ENCODE results near the gene MRPL11. TPM values are rescaled to one million over a fixed set of nuclear protein-coding genes. Genes with fewer than 3 reads are reported as not detected.

The MRPL11 gene
- polyA plus RNA-seq, 1 experiment, result 43.1 TPM

- no peak for DNase-seq (ENCODE audit: low read depth, low spot score)
- ChIA-PET CTCF (no interaction called here), POLR2A (no interaction called here)
- TF ChIP-seq CTCF (IDR thresholded peaks at IDR 0.05; ENCODE audit: low read depth, low read length), result no peak
- no peak overlapping the region for H3K27ac ChIP-seq (ENCODE audit: low read depth, low read length)
- peaks cover 6% of the 10 kb centered on the region for H3K27me3 ChIP-seq (ENCODE audit: control insufficient read depth, insufficient read depth, low read length)
- H3K9me3 ChIP-seq (ENCODE audit: control insufficient read depth, insufficient read depth, low read length), result no peaks in the 10 kb centered on the region; the same call in 1 of the 2 replicates
- no peak overlapping the region for H3K4me3 ChIP-seq (ENCODE audit: low read depth, low read length)
These were observed 24.3 kb upstream of the MRPL11 start for GRCh38 chr11:66462911-66463310.

- TF ChIP-seq CTCF (IDR thresholded peaks at IDR 0.05; ENCODE audit: low read depth, low read length), result no peak
- ChIA-PET CTCF (interaction anchor here (1.6 kb wide), 1 partner anchor 23 kb away, joined by 4 read pairs; the partner anchor contains the start of gene MRPL11), POLR2A (no interaction called here)
- no peak overlapping the region for H3K27ac ChIP-seq (ENCODE audit: low read depth, low read length)
- no peak overlapping the region for H3K4me3 ChIP-seq (ENCODE audit: low read depth, low read length)
- H3K9me3 ChIP-seq (ENCODE audit: control insufficient read depth, insufficient read depth, low read length), result no peaks in the 10 kb centered on the region
- DNase-seq (ENCODE audit: low read depth, low spot score), result no peak
- H3K27me3 ChIP-seq (ENCODE audit: control insufficient read depth, insufficient read depth, low read length), result peaks cover 6% of the 10 kb centered on the region
These were observed 23.4 kb upstream of the MRPL11 start for GRCh38 chr11:66462010-66462409.

GRCh38 chr11:66459138-66459778 is 20.6 kb upstream of the MRPL11 start:
- ChIA-PET CTCF (no interaction called here), POLR2A (no interaction called here)
- no peaks in the 10 kb centered on the region for H3K9me3 ChIP-seq (ENCODE audit: control insufficient read depth, insufficient read depth, low read length)

GRCh38 chr11:66457826-66458225 is 19.2 kb upstream of the MRPL11 start:
- CTCF ChIA-PET, result no interaction called here
- Histone ChIP-seq H3K4me3 (ENCODE audit: low read depth, low read length) (no peak overlapping the region), H3K27me3 (ENCODE audit: control insufficient read depth, insufficient read depth, low read length) (peaks cover 20% of the 10 kb centered on the region), H3K27ac (ENCODE audit: low read depth, low read length) (no peak overlapping the region), H3K9me3 (ENCODE audit: control insufficient read depth, insufficient read depth, low read length) (no peaks in the 10 kb centered on the region)
- POLR2A ChIA-PET, result interaction anchor here (0.7 kb wide), 1 partner anchor 133 kb away, joined by 4 read pairs; no protein-coding TSS in a partner anchor
- DNase-seq (ENCODE audit: low read depth, low spot score), result no peak
- no peak for TF ChIP-seq CTCF (IDR thresholded peaks at IDR 0.05; ENCODE audit: low read depth, low read length)

More at GRCh38 chr11:66459138-66459778, 20.6 kb upstream of the MRPL11 start:
- H3K27me3 ChIP-seq (ENCODE audit: control insufficient read depth, insufficient read depth, low read length), result peaks cover 20% of the 10 kb centered on the region
- no peak overlapping the region for H3K27ac ChIP-seq (ENCODE audit: low read depth, low read length)
- H3K4me3 ChIP-seq (ENCODE audit: low read depth, low read length), result no peak overlapping the region
- TF ChIP-seq CTCF (IDR thresholded peaks at IDR 0.05; ENCODE audit: low read depth, low read length), result no peak
- DNase-seq (ENCODE audit: low read depth, low spot score), result no peak

GRCh38 chr11:66454828-66455227 is 16.2 kb upstream of the MRPL11 start:
- CTCF ChIA-PET, result interaction anchor here (0.5 to 1.0 kb wide), 3 partner anchors 26 to 864 kb away, joined by 3 to 6 read pairs (median 4); no protein-coding TSS in a partner anchor

More at GRCh38 chr11:66454828-66455227, 16.2 kb upstream of the MRPL11 start:
- DNase-seq (ENCODE audit: low read depth, low spot score), result no peak
- no peak overlapping the region for H3K4me3 ChIP-seq (ENCODE audit: low read depth, low read length)
- no peak for TF ChIP-seq CTCF (IDR thresholded peaks at IDR 0.05; ENCODE audit: low read depth, low read length)
- peaks cover 35% of the 10 kb centered on the region for H3K27me3 ChIP-seq (ENCODE audit: control insufficient read depth, insufficient read depth, low read length)
- H3K9me3 ChIP-seq (ENCODE audit: control insufficient read depth, insufficient read depth, low read length), result no peaks in the 10 kb centered on the region
- POLR2A ChIA-PET, result no interaction called here
- no peak overlapping the region for H3K27ac ChIP-seq (ENCODE audit: low read depth, low read length)

Data from AG04450 (cell line).